Loucy (cell line): ENCODE measurements around the gene SASH1.

Experiments
- CTCF ChIP-seq: fragments of 200-600 bp; sonication (generic); conservative IDR thresholded peaks from 2 replicates; pipeline ENCODE4 v1.5.1; 2014; ENCODE audit warnings: mild to moderate bottlenecking, antibody characterized with exemption, low read length
- EZH2phosphoT487 ChIP-seq: fragments of 200-600 bp; IDR thresholded peaks from 2 replicates; pipeline ENCODE4 v1.6.1; 2018; ENCODE audit warnings: antibody characterized with exemption, mild to moderate bottlenecking, moderate library complexity, borderline replicate concordance

- TF ChIP-seq CTCF (no peak), EZH2phosphoT487 (no peak)
Measured at GRCh38 chr6:148379481-148379880, 36.8 kb downstream of the SASH1 start.
